IPS-NIHi7 (cell line): Measurements from ENCODE around the gene ARID1A.
"Not testable (repeated sequence)": the region's sequence is repeated elsewhere in the genome, so short reads cannot be mapped to it uniquely, and the experiment has no call there.

Experiments
- DNase-seq: peaks from one replicate; pipeline ENCODE4 v3.0.0; 2012; ENCODE audit warnings: mixed read lengths; ENCODE audit errors: extremely low spot score

The ARID1A gene

DNA sequence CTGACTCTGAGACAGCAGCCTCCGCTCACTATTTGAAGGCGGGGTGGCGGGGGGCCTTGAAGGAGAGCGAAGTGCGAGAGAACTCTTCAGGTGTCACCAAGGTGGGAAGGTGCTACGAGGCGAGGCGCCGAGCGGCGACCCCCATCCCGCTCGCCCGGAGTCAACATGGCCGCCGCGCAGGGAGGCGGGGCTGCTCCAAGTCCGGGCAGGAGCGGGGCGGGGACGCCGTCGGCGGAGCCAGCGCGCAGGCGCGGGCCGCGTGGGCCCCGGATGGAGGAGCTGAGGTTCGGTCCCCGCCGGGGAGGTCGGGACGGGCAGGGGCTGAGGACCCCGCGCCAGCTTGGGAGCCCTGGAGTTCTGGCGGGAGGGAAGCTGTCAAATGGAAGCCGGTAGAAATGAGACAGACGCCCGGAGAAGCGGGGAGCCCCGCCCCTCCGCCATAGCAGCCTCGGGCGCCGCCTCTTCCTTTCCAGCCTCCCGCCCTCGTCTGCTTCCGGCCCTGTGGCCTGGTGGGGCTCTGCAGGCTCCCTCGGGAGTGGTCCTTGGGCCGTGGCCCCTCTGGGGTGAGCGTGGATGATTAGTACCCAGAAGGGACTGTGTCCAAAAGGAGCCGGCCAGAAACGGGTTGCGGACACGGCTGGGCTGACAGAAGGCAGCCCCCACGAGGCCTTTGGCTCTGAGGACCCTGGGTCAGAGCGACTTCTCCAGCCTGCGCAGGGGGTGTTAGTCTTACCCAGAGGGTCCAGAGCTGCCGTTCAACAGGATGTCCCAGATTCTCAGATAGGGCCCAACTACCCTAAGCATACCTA is 92.1 kb downstream of the ARID1A start, which contains the start of gene PIGV:
Gene PIGV, plus strand, starts transcription at position 245 of the 809 bp plus-strand sequence. CDS start 2,866 bp downstream, outside the sequence.
- peak; percentile 94 for DNase-seq

DNA sequence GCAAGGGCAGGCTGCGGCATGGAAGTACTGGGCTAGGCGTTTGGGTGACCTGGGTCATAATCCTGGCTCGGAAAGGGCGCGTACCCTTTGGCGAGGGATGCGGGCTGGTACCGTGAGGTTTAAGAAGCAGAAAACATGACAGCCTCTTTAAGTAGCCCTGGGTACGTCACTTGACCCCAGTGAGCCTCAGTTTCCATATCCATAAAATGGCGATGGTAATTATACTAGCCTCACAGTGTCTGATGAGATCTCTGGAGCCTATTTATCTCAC is 92.6 kb downstream of the ARID1A start:
- no peak for DNase-seq

DNA sequence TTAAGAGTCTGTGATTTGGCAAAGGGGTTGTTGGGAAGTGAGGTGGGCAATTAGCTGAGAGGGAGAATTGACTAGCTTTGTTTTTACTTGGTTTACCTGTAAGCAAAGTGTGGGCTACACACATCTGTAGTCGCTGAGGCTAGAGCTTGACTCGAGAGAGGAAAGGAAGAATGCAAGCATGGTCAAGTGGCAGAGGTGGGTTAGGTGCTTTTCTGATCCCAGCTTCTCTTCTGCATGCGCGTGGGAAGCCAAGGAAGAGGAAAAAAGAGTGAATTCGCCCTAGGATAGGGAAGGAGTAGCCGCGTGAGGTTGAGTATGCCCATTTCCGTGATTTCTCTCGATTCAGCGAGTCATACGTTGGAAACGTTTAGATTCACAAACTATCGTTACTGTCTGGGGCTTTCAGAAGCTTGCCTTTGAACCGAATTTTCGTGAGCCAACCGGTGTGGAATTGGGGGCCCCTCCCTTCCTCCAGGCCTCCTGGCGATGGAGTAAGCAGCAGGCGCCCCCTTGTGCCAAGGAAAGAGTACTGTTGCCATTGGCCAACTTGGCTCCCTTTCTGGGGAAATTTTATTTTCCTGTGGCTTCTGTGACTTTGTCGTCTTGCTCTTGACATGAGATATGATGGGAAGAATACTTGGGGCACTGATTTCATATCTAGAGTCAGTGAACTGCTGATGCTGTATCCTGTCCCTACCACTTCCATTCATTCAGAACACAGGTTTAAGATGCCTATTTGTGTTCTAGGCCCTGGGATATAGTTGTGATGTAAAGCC is 93.2 kb downstream of the ARID1A start:
- peak; percentile 87 for DNase-seq

DNA sequence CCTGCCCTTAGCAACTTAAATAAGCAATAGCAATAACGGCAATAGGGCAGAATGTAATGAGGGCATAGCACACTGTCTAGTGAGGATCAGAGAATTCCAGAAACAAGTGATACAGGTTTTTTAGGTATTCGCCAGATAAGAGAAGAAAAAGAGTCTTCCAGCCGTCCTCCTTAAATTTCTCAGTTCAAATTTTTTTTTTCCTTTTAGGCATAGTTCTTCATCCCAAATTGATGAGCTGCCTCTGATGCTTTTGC is 93.7 kb downstream of the ARID1A start:
- no peak for DNase-seq

DNA sequence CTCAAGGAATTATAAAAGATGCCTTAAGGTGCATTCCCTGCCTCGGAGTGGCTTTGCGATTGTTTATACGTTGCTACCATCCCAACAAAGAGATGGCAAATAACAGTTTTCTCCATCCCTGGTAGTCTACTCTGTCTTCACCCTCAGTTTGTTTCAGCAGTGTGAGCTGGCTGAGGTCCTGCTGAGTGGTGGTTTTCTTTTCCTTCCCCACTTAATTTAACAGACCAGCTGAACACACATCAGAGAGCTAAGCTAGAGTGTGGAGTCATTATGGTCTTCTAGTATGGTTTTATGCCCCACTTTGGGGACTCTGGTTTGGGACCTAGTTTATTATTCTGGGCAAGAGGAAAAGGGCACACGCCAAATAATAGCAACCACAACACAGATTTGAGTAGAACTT is 94.1 kb downstream of the ARID1A start:
- no peak for DNase-seq

DNA sequence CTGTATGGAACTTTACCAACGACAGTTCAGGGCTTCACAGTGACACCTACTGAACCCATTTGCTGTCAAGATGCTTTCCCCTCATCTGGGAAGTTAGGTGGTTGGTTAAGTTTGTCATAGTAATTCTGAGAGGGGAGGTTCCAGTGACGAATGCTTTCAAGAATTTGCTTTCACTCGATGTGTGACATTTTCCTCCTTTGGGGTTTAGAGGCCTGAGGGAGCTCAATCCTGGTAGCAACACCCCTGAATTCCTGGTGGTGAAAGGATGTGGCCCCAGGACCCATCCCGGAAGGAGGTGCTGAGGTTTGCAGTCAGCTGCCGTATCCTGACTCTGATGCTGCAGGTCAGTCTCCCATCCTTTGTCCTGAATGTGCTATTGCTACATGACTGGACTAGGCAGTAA is 94.7 kb downstream of the ARID1A start:
- DNase-seq = no peak

DNA sequence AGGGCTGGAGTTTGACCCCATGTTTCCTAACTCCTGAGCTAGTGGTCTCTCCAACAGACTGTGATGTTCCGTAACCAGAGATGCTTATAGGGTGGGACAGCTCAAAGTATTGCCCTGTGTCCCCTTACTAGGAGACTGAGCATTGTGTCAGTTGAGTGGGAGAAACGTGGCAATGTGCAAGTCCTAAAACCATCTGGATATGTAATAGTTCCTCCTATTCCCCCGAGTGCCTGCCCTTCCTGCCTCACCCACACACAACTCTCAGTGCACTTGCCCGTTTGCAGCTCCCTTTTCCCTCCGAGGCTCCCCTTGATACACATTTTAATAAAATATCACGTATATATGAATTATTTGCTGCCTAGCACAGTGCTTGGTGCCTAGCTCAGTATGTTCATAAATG is 95.3 kb downstream of the ARID1A start:
- no peak for DNase-seq

DNA sequence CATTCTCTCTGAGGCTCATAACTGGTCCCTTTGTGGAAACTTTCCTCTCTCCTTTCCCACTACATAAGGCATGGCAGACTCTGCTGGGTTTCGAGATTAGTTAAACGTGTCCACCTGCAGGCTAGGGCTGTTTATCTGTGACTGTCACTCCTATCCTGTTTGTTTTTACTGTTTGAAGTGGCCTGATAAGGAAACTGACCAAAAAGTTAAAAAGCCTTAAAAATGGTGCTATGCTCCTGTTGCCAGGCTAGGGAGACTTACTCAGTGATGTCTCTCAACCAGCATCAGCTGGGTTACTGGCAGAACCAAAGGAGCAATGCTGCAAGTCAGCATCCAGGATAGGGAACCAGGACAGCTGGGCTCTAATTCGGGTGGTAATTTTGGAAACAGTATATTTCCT is 95.8 kb downstream of the ARID1A start:
- no peak for DNase-seq

DNA sequence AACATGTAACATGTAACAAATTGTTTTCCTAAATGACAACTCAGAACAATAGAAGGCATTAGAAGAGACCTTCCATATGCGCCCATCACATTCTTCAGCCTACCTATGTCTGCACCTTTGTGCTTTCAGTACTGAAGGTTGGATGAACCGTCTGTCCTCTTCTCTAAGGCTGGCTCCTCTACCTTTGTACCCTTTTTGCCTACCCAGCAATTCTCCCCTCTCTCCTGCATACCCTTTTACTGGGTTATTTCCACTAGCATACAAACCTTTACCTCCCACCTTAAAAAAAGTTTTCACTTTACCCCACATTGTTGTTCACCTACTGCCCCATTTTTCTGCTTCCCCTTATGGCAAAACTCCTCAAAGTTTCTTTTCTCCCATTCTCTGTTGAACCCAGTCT is 97.1 kb downstream of the ARID1A start:
- no peak for DNase-seq

DNA sequence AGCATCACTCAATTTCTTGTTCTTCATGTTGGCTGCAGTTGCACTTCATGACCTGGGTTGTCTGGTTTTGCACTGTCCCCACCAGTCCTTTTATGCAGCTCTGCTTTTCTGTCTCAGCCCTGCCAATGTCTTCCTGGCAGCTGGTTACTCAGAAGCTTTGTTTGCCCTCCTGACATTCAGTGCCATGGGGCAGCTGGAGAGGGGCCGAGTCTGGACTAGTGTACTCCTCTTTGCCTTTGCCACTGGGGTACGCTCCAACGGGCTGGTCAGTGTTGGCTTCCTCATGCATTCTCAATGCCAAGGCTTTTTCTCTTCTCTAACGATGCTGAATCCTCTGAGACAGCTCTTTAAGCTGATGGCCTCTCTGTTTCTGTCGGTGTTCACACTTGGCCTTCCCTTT is 98.6 kb downstream of the ARID1A start:
- DNase-seq = no peak

DNA sequence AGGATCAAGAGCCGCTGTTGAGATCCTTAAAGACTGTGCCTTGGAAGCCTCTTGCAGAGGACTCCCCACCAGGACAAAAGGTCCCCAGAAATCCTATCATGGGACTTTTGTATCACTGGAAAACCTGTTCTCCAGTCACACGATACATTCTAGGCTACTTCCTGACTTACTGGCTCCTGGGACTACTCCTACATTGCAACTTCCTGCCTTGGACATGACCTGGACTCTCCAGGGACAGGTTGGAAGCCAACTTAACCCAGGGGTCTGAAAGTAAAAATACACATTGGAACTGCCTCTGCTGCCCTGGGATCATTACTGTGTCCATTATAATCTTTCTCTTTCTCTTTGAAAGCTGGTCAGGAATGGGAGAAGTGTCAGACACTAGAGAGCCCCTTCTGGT is 101.8 kb downstream of the ARID1A start:
- DNase-seq = no peak

DNA sequence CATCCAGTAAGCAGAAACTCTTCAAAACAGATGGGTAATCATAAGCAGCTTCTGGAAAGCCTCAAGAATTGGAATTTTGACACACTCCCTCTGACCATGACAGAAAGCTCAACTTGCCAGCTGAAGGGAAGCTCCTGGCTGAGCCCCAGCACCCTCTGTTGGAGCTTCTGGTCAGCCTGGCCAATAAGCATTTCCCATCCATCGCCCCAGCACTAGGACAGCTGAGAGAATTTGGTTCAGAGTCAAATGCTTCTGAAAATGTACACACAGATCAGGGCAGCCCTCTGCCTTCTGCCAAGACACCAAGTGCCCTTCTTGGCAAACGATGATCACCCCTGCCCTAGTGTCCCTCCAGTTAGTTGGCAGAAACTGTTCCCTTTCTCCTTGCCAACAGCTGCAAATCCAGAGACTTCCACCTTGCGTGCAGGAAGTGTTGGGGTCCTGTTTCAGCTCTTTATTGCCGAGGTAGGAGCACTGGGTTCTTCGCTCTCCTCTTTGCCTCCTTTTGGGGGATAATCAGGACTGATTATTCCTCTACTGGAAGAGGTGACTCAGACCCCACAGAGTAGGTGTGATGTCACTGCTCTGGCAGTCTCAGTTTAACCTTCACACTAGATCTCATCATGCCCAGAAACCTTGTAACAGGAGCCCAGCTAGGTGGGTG is 103.8 kb downstream of the ARID1A start:
- peak; percentile 43 for DNase-seq

DNA sequence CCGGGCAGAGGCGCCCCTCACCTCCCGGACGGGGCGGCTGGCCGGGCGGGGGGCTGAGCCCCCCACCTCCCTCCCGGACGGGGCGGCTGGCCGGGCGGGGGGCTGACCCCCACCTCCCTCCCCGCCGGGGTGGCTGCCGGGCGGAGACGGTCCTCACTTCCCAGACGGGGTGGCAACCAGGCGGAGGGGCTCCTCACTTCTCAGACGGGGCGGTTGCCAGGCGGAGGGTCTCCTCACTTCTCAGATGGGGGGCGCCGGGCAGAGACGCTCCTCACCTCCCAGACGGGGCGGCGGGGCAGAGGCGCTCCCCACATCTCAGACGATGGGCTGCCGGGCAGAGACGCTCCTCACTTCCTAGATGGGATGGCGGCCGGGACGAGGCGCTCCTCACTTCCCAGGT is 108.1 kb downstream of the ARID1A start:
- DNase-seq = not testable (repeated sequence)

DNA sequence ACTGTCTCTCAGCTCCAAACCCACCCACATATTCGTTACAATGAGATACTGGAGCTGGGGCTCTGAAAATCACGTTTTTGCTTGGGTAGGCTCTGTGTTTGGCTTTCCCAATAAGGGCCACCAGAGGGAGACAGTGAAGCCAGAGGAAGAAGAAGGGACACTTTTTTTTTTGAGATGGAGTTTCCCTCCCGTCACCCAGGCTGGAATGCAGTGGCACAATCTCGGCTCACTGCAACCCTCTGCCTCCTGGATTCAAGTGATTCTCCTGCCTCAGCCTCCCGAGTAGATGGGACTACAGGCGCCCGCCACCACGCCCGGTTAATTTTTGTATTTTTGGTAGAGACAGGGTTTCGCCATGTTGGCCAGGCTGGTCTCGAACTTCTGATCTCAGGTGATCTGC is 114.3 kb downstream of the ARID1A start:
- peak; percentile 75 for DNase-seq

DNA sequence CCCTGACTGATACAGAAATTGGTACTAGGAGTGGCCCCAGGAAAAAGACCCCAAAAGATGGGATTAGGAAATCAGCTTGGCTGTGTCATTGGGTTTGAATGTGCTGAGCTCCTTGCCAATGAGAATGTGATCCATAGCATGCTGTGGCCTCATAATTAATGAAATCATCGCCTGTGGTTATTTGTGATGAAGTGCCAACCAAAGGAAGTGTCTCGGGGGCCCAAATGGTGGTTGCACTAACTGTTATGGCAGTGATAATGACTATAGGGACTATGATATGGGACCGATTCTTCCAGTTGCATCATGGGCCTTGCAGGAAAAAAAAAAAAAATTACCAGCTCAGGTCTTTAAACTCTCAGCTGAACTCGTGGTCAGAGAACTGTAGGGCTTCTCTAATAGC is 115.2 kb downstream of the ARID1A start:
- DNase-seq = no peak

DNA sequence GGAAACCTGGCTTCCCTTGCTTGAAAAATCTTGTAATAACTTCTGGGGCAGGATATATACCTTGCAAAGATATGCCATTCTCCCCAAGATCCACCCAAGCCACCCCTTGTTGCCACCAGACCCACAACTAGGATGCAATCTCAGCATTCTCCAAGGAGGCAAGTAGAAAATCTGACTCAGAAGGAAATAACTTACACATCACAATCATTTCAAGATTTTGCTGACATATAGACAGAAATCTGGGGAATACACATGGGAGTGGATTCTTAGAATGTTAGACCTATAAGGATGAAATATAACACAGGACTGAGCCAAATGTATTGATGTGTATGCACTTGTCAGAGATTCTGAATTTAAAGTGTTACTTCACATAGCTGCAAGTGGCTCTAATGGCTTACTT is 115.9 kb downstream of the ARID1A start:
- DNase-seq = no peak

DNA sequence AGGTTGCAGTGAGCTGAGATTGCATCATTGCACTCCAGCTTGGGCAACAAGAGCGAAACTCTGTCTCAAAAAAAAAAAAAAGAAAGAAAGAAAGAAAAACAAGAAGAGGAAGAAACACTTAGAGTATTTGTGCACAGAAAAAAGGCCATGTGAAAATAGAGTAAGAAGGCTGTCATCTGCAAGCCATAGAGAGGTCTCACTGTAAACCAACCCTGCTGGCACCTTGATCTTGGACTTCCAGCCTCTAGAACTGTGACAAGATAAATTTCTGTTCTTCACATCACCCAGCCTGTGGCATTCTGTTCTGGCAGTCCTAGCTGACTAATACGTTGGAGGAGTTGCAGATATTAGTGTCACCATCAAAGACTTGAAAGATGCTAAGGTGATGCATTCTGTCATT is 118.6 kb downstream of the ARID1A start:
- no peak for DNase-seq

DNA sequence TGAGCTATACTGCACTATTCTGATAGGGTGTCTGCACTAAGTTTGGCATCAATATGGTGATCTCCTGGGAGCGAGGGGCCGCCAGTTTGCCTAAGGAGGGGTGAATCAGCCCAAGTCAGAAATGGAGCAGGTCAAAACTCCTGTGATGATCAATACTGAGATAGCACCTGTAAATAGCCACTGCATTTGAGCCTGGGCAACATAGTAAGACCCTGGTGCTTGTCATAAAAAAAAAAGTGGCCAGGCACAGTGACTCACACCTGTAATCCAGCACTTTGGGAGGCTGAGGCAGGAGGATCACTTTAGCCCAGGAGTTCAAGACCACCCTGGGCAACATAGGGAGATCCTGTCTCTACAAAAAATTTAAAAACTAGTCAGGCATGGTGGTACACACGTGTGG is 119.1 kb downstream of the ARID1A start:
- no peak for DNase-seq

DNA sequence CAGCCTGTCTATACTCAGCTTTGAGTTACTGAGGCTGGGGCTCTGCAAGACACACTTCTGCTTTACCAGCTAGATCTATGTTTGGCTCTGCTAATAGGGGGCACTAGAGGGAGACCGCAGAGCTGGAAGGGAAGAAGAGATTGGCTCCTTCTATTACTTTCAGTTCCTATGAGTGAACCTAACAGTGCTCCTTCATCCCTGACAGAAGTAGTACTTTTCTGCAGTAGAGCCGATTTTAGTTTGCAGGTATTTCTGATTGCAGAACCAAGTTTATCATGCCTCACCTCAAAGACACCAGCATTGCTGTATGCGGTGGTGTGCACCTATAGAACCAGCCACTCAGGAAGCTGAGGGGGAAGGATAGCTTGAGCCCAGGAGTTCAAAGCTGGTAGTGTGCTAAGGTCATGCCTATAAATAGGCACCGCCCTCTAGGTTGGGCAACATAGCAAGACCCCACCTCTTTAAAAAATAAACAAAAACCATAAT is 125.0 kb downstream of the ARID1A start:
- peak; percentile 31 for DNase-seq

DNA sequence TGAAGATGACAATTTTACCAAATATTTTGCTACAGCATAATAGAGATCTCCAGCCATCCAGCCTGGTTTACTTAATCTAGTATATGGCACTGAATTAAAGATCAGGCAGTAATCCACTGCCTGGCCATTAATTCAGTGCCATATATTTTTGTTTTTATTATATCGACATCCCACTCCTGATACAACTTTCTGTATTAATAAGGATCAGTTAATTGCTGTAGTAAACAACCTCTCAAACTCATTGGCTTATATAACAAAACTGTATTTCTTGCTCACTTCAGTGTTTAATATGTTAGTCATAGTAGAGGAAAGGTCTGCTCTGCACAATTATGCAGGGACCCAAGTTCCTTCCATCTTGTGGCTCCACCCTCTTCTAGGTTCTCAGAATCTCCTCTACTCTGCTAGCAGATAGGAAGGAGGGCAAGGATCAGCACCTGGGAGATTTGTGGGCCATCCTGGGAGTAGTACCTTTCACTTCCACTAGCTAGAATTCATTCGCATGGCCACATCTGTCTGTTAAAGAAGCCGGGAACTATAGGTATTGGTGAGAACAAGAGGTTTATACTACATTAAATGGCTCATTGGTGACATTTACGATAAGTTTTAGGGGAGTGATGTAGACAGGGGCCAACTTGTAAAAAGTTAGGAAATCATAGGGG is 127.1 kb downstream of the ARID1A start:
- DNase-seq = no peak

DNA sequence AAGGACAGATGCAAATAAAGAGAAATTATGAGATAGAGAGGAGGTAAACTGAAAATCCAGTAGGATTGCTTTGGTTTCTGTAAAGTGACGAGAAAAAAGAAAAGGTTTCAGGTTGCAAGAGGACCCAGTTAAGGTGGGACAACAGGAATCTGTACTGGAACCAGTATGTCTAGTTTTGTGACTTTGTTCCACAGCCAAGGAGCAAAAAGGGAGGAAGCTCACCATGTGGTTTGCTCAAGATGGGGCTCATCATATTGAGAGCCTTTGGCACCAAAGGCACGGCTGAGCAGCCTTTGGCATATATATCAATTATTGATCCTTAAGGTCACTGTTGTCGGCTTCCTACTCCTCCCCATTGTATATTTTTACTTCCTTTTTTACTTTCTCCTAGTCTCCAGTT is 128.9 kb downstream of the ARID1A start:
- DNase-seq = no peak
